Measurements from ENCODE around the gene MARCHF7. TPM values are rescaled to one million over a fixed set of nuclear protein-coding genes. Genes with fewer than 3 reads are reported as not detected.
A peak's percentile ranks its signal among the peaks of the same experiment; 100 is the strongest.

MARCHF7 gene
- total RNA-seq, 4 donors from 2014 or later = 105 to 203 (median 132) TPM

- Histone ChIP-seq H3K27ac (peak overlapping the region; percentile 53 to 60 (median 54)), H3K4me1 (peaks cover 13 to 44% of the 10 kb centered on the region in 2 donors), H3K27me3 (no peaks in the 10 kb centered on the region), H3K9me3 (no peaks in the 10 kb centered on the region), H3K36me3 (no peaks in the 10 kb centered on the region), H3K4me3 (replicated peaks in 1 of 3) (no peak overlapping the region)
- no peak for DNase-seq
- WGBS, 2 donors = 48 to 54% methylated on average over 3 of the region's 3 CpGs
- intact Hi-C loops (cut with DNase I) = no loop called here
- no peak for TF ChIP-seq POLR2A (IDR thresholded peaks at IDR 0.05)
These were observed 47.3 kb downstream of the MARCHF7 start for GRCh38 chr2:159759577-159759976.

- no peak overlapping the region for H3K4me3 ChIP-seq (replicated peaks in 1 of 3)
- intact Hi-C loops (cut with DNase I) = no loop called here
- no peak for DNase-seq
- TF ChIP-seq POLR2A (IDR thresholded peaks at IDR 0.05) = no peak
- TF ChIP-seq CTCF (IDR thresholded peaks at IDR 0.05) = no peak
- no peaks in the 10 kb centered on the region for H3K36me3 ChIP-seq
- peaks cover 13 to 49% of the 10 kb centered on the region in 2 donors for H3K4me1 ChIP-seq
- H3K27me3 ChIP-seq = no peaks in the 10 kb centered on the region
- H3K27ac ChIP-seq = peak overlapping the region in 2 of 3 donors; percentile 54 to 60
- H3K9me3 ChIP-seq = no peaks in the 10 kb centered on the region
These were observed 48.0 kb downstream of the MARCHF7 start for GRCh38 chr2:159760326-159760725.

GRCh38 chr2:159762075-159762474 lies 49.8 kb downstream of the MARCHF7 start:
- intact Hi-C loops (cut with DNase I) = no loop called here
- no peaks in the 10 kb centered on the region for H3K9me3 ChIP-seq

More at GRCh38 chr2:159762075-159762474, 49.8 kb downstream of the MARCHF7 start:
- peaks cover 13 to 49% of the 10 kb centered on the region in 2 donors for H3K4me1 ChIP-seq
- no peaks in the 10 kb centered on the region for H3K27me3 ChIP-seq
- no peaks in the 10 kb centered on the region for H3K36me3 ChIP-seq
- no peak overlapping the region for H3K4me3 ChIP-seq (replicated peaks in 1 of 3)
- peak overlapping the region in 2 of 3 donors; percentile 53 to 68 for H3K27ac ChIP-seq
- 4 to 9% methylated on average over 1 of the region's 1 CpG for WGBS, 2 donors
- DNase-seq = peak; percentile 63 to 77
- TF ChIP-seq CTCF (IDR thresholded peaks at IDR 0.05) = no peak
- TF ChIP-seq POLR2A (IDR thresholded peaks at IDR 0.05) = no peak

Other genes starting within 250 kb of the MARCHF7 start
- gene BAZ2B, start 96.0 kb upstream of the MARCHF7 start, total RNA-seq = 100 to 1,000 TPM; 122 to 181 (median 143) TPM
- 100 to 1,000 TPM in 1 of 4 donors, 10 to 100 TPM in 3; 64.4 to 122 (median 77.6) TPM for gene CD302, start 85.7 kb downstream of the MARCHF7 start, total RNA-seq
- 10 to 100 TPM; 12.1 to 55.5 (median 35.1) TPM for gene LY75, start 192.2 kb downstream of the MARCHF7 start, total RNA-seq

All from thyroid gland (tissue), 4 donors.